ENCODE data around the gene RBM45.

DNA sequence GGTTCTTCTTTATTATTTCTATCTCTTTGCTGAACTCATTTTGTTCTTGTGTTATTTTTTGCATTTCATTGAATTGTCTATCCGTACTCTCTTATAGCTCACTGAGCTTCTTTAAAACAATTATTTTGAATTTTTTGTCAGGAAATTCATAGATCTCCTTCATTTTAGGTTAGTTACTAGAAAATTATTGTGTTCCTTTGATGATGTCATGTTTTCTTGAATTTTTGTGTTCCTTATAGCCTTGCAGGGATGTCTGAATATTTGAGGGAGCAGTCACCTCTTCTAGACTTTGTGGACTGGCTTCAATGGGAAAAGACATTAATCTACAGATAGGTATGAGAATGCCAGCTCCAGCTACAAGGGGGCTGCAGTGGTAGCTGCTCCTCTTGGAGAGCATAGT lies 61.4 kb downstream of the RBM45 start:
- TF ChIP-seq CTCF (IDR thresholded peaks at IDR 0.05): no peak
- no peak for TF ChIP-seq POLR2A (IDR thresholded peaks at IDR 0.05)
